GM23338 (cell line): ENCODE data around the gene NCR1. TPM values are rescaled to one million over a fixed set of nuclear protein-coding genes. Genes with fewer than 3 reads are reported as not detected.
"Not testable (repeated sequence)": the region's sequence is repeated elsewhere in the genome, so short reads cannot be mapped to it uniquely, and the experiment has no call there.

Experiments used
- ATAC-seq: fragments of 200-7000 bp; cut with Tn5 transposase; 3 replicates; pipeline ENCODE4 v1.9.1; 2020
- DNase-seq: peaks from one replicate; pipeline ENCODE4 v3.0.0-alpha.2; 2015; ENCODE audit warnings: low spot score
- H2AFZ ChIP-seq: fragments of 200-600 bp; sonication (generic); 2 replicates; pipeline ENCODE4 v1.8.0; 2016; ENCODE audit warnings: antibody characterized with exemption, mild to moderate bottlenecking, moderate library complexity
- H3F3A ChIP-seq: fragments of 200-600 bp; sonication (generic); replicated peaks from 2 replicates; pipeline ENCODE4 v1.8.0; 2017; ENCODE audit warnings: antibody characterized with exemption, mixed run types, low read depth
- H3K27ac ChIP-seq: fragments of 200-600 bp; sonication (generic); 2 replicates; pipeline ENCODE4 v1.6.1; 2016; ENCODE audit warnings: low read depth
- H3K27me3 ChIP-seq: fragments of 200-600 bp; sonication (generic); 2 replicates; pipeline ENCODE4 v1.8.0; 2016; ENCODE audit warnings: mild to moderate bottlenecking, mixed run types, moderate library complexity; ENCODE audit not compliant: insufficient read depth
- H3K36me3 ChIP-seq: fragments of 200-600 bp; sonication (generic); 2 replicates; pipeline ENCODE4 v1.8.0; 2016; ENCODE audit warnings: mild to moderate bottlenecking; ENCODE audit not compliant: insufficient read depth
- H3K4me1 ChIP-seq: fragments of 200-600 bp; sonication (generic); 2 replicates; pipeline ENCODE4 v1.8.0; 2016; ENCODE audit warnings: mild to moderate bottlenecking, moderate library complexity; ENCODE audit not compliant: insufficient read depth
- H3K4me2 ChIP-seq: fragments of 200-600 bp; sonication (generic); 2 replicates; pipeline ENCODE4 v1.7.1; 2017; ENCODE audit warnings: mixed run types
- H3K4me3 ChIP-seq: fragments of 200-600 bp; sonication (generic); 2 replicates; pipeline ENCODE4 v1.6.1; 2016; ENCODE audit warnings: mixed run types
- H3K79me2 ChIP-seq: fragments of 200-600 bp; sonication (generic); replicated peaks from 2 replicates; pipeline ENCODE4 v1.8.0; 2017; ENCODE audit warnings: mild to moderate bottlenecking; ENCODE audit not compliant: insufficient read depth
- H3K9me2 ChIP-seq: fragments of 200-600 bp; sonication (generic); 2 replicates; pipeline ENCODE4 v1.8.0; 2017; ENCODE audit not compliant: insufficient read depth
- H4K20me1 ChIP-seq: fragments of 200-600 bp; sonication (generic); replicated peaks from 2 replicates; pipeline ENCODE4 v1.8.0; 2017; ENCODE audit warnings: mild to moderate bottlenecking; ENCODE audit not compliant: insufficient read depth
- H3K27ac Mint-ChIP-seq: 2 replicates; pipeline ENCODE4 v1.8.0; 2020; ENCODE audit warnings: inconsistent platforms, mild to moderate bottlenecking, moderate library complexity, mixed read lengths
- H3K27me3 Mint-ChIP-seq: 3 replicates; pipeline ENCODE4 v1.8.0; 2022; ENCODE audit warnings: low read depth, mild to moderate bottlenecking, moderate library complexity, mixed read lengths, inconsistent platforms; ENCODE audit not compliant: insufficient read depth, poor library complexity
- H3K36me3 Mint-ChIP-seq: 3 replicates; pipeline ENCODE4 v1.8.0; 2021; ENCODE audit warnings: low read depth, mild to moderate bottlenecking, inconsistent platforms, moderate library complexity, mixed read lengths
- H3K4me1 Mint-ChIP-seq: 3 replicates; pipeline ENCODE4 v1.8.0; 2020; ENCODE audit warnings: mild to moderate bottlenecking, inconsistent platforms, mixed read lengths
- H3K4me3 Mint-ChIP-seq: 3 replicates; pipeline ENCODE4 v1.8.0; 2021; ENCODE audit warnings: moderate library complexity, mild to moderate bottlenecking, inconsistent platforms, mixed read lengths
- H3K9me3 Mint-ChIP-seq: 3 replicates; pipeline ENCODE4 v1.8.0; 2020; ENCODE audit warnings: moderate library complexity, mild to moderate bottlenecking, inconsistent platforms, mixed read lengths
- CREB1 ChIP-seq: fragments of 250-450 bp; sonication (Bioruptor Pico); IDR thresholded peaks from 2 replicates; pipeline ENCODE4 v1.5.0; 2020; ENCODE audit warnings: low read depth, mild to moderate bottlenecking, moderate library complexity
- CTCF ChIP-seq, 2 experiments: fragments of 200-600 bp in 1 of 2; sonication (generic) in 1 of 2; conservative IDR thresholded peaks; 2 replicates each; pipeline versions ENCODE4 v1.5.1 to v1.6.1; 2016 to 2017; ENCODE audit warnings: antibody characterized with exemption in 2 of 2, low read depth in 2 of 2, mild to moderate bottlenecking in 2 of 2, moderate library complexity in 1 of 2
- EZH2 ChIP-seq: fragments of 200-600 bp; sonication (generic); IDR thresholded peaks from one replicate; pipeline ENCODE4 v1.8.0; 2017; ENCODE audit warnings: antibody characterized with exemption, mild to moderate bottlenecking, low read depth; ENCODE audit not compliant: unreplicated experiment
- EZH2phosphoT487 ChIP-seq: fragments of 200-600 bp; sonication (generic); IDR thresholded peaks from one replicate; pipeline ENCODE4 v1.8.1; 2018; ENCODE audit warnings: antibody characterized with exemption; ENCODE audit not compliant: unreplicated experiment
- JUNB ChIP-seq: IDR thresholded peaks from one replicate; pipeline ENCODE4 v1.6.1; 2016; ENCODE audit warnings: antibody characterized with exemption; ENCODE audit not compliant: unreplicated experiment
- NANOG ChIP-seq: IDR thresholded peaks from 2 replicates; pipeline ENCODE4 v1.6.1; 2016; ENCODE audit warnings: antibody characterized with exemption, borderline replicate concordance
- POLR2AphosphoS5 ChIP-seq: IDR thresholded peaks from 2 replicates; pipeline ENCODE4 v1.6.1; 2016; ENCODE audit warnings: antibody characterized with exemption, low read depth
- REST ChIP-seq: IDR thresholded peaks from one replicate; pipeline ENCODE4 v1.6.1; 2018; ENCODE audit warnings: antibody characterized with exemption; ENCODE audit not compliant: unreplicated experiment
- polyA plus RNA-seq: library from polyadenylated mRNA; unstranded; fragments of >200 nt; fragmentation: Nextera tagmentation; extraction: Ambion mirVana; gene quantifications from 2 replicates; pipeline ENCODE4 v1.2.1, GENCODE V29; 2016
- total RNA-seq: library from RNA; depleted of rRNA; stranded (reverse); fragments of >200 nt; shearing (Covaris generic); gene quantifications from 2 replicates; pipeline ENCODE4 v1.2.3, GENCODE V29; 2014

Gene NCR1
- total and polyA plus RNA-seq, 2 experiments from 2014 or later = 1.8 to 2.0 TPM

DNA sequence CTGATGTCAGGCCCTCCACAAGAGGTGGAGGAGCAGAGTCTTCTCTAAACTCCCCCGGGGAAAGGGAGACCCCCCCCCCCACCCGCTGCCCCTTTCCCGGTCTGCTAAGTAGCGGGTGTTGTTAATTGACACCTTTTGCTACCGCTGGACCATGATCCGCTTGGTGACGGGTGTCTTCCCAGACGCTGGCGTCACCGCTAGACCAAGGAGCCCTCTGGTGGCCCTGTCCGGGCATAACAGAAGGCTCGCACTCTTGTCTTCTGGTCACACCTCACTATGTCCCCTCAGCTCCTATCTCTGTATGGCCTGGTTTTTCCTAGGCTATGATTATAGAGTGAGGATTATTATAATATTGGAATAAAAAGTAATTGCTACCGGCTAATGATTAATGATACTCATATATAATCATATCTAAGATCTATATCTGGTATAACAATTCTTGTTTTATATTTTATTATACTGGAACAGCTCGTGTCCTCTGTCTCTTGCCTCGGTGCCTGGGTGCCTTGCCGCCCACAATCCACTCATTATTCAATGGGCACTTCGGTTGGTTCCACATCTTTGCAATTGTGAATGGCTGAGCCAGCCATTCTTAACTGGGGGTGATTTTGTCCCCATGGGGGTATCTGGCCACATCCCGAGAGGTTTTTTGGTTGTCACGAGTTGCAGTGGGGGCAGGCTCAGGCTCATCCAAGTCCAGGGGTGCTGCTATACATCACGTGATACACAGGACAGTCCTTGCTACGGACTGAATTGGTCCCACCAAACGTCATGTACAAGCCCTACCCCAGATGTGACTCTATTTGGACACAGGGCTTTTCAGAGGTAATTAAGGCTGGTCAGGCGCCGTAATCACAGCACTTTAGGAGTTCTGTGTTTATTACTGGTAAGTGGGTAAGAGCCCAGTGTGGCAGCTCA is 14.0 kb downstream of the NCR1 start:
- not testable (repeated sequence) for H3K79me2 ChIP-seq, H3K36me3 ChIP-seq, H3F3A ChIP-seq, H3K4me3 Mint-ChIP-seq, H3K27ac Mint-ChIP-seq, H3K4me1 ChIP-seq, H4K20me1 ChIP-seq, ATAC-seq, H2AFZ ChIP-seq, H3K4me3 ChIP-seq, H3K27me3 ChIP-seq, H3K27ac ChIP-seq, H3K4me2 ChIP-seq, H3K36me3 Mint-ChIP-seq, H3K9me2 ChIP-seq, H3K4me1 Mint-ChIP-seq
- TF ChIP-seq CTCF (conservative IDR thresholded peaks at IDR 0.05; ENCODE audit: low read depth in 2 of 2) (peak; percentile 45 to 63; a peak in 3 of 4 replicates), CREB1 (peak; percentile 78)
- Mint-ChIP-seq H3K27me3 (peaks cover 14% of the 10 kb centered on the region), H3K9me3 (peaks cover 16% of the 10 kb centered on the region)
- DNase-seq = peak; percentile 44

- Histone ChIP-seq H3K27ac (no peak overlapping the region), H3K4me3 (no peak overlapping the region), H3K4me1 (no peaks in the 10 kb centered on the region), H3K27me3 (no peaks in the 10 kb centered on the region), H3K36me3 (no peaks in the 10 kb centered on the region), H2AFZ (no peak overlapping the region), H3K4me2 (no peak overlapping the region), H3K9me2 (no peaks in the 10 kb centered on the region), H3K79me2 (no peaks in the 10 kb centered on the region), H4K20me1 (no peaks in the 10 kb centered on the region), H3F3A (no peaks in the 10 kb centered on the region)
- DNase-seq = no peak
- H3K4me3 Mint-ChIP-seq = no peak overlapping the region
- H3K36me3 Mint-ChIP-seq = peaks cover 8% of the 10 kb centered on the region; the same call in 1 of the 3 replicates
- no peaks in the 10 kb centered on the region for H3K4me1 Mint-ChIP-seq
- no peak for ATAC-seq
- peaks cover 26% of the 10 kb centered on the region for H3K9me3 Mint-ChIP-seq
- H3K27me3 Mint-ChIP-seq = peaks cover 14% of the 10 kb centered on the region
- H3K27ac Mint-ChIP-seq = no peak overlapping the region
- no peak for TF ChIP-seq EZH2
- TF ChIP-seq JUNB = no peak
- TF ChIP-seq CREB1 = no peak
- no peak for TF ChIP-seq EZH2phosphoT487
- TF ChIP-seq POLR2AphosphoS5 = no peak
- TF ChIP-seq REST = no peak
- no peak for TF ChIP-seq NANOG
- no peak for TF ChIP-seq CTCF (conservative IDR thresholded peaks at IDR 0.05; ENCODE audit: low read depth in 2 of 2)
These were observed 15.1 kb downstream of the NCR1 start for GRCh38 chr19:54921082-54921481.
